ENCODE results near the gene XRN1. TPM values are rescaled to one million over a fixed set of nuclear protein-coding genes. Genes with fewer than 3 reads are reported as not detected.
A peak's percentile ranks its signal among the peaks of the same experiment; 100 is the strongest.

XRN1 gene
- total RNA-seq, 1 experiment from 2014 or later: 29.9 TPM

DNA sequence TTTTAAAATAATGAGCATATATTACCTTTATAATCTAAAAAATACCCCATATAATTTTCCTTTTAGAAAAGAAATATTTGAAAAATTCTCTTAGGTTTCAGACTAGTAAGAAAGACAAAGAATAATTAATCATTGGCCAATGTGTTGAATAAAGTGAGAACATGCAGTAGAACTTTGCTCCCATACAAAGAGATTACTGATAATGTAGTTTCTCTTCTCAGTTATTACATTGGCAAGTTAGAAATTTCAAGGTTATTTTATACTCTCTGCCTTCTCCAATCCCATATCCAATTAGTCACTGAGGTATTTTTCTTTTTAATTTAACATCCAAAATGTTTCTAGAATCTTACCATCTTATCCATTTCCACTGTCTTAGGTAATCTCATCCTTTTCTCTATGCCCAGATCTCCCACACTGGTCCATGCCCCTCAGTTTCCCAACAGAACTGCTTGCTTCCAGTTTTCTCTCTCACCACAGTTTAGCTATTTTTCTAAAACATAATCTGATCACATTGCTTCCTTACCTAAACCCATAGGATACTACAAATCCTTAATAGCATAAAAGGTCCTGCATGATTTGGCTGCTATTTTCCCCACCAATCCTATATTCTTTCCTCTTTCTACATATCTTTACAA, 10.8 kb downstream of the XRN1 start:
- TF ChIP-seq, protein P1, sequence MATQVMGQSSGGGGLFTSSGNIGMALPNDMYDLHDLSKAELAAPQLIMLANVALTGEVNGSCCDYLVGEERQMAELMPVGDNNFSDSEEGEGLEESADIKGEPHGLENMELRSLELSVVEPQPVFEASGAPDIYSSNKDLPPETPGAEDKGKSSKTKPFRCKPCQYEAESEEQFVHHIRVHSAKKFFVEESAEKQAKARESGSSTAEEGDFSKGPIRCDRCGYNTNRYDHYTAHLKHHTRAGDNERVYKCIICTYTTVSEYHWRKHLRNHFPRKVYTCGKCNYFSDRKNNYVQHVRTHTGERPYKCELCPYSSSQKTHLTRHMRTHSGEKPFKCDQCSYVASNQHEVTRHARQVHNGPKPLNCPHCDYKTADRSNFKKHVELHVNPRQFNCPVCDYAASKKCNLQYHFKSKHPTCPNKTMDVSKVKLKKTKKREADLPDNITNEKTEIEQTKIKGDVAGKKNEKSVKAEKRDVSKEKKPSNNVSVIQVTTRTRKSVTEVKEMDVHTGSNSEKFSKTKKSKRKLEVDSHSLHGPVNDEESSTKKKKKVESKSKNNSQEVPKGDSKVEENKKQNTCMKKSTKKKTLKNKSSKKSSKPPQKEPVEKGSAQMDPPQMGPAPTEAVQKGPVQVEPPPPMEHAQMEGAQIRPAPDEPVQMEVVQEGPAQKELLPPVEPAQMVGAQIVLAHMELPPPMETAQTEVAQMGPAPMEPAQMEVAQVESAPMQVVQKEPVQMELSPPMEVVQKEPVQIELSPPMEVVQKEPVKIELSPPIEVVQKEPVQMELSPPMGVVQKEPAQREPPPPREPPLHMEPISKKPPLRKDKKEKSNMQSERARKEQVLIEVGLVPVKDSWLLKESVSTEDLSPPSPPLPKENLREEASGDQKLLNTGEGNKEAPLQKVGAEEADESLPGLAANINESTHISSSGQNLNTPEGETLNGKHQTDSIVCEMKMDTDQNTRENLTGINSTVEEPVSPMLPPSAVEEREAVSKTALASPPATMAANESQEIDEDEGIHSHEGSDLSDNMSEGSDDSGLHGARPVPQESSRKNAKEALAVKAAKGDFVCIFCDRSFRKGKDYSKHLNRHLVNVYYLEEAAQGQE (IDR thresholded peaks at IDR 0.05; ENCODE audit: insufficient read depth in 1 of 2, low read depth in 2 of 2, low read length in 1 of 2): no peak
- TF ChIP-seq POLR2AphosphoS5 (IDR thresholded peaks at IDR 0.05; ENCODE audit: low read depth, low read length) (no peak), TCF7L2 (IDR thresholded peaks at IDR 0.05; ENCODE audit: low read depth, low read length) (no peak), SIN3A (IDR thresholded peaks at IDR 0.05; ENCODE audit: borderline replicate concordance, insufficient read depth, low read depth, low read length) (no peak)
- TF ChIP-seq, protein P2, sequence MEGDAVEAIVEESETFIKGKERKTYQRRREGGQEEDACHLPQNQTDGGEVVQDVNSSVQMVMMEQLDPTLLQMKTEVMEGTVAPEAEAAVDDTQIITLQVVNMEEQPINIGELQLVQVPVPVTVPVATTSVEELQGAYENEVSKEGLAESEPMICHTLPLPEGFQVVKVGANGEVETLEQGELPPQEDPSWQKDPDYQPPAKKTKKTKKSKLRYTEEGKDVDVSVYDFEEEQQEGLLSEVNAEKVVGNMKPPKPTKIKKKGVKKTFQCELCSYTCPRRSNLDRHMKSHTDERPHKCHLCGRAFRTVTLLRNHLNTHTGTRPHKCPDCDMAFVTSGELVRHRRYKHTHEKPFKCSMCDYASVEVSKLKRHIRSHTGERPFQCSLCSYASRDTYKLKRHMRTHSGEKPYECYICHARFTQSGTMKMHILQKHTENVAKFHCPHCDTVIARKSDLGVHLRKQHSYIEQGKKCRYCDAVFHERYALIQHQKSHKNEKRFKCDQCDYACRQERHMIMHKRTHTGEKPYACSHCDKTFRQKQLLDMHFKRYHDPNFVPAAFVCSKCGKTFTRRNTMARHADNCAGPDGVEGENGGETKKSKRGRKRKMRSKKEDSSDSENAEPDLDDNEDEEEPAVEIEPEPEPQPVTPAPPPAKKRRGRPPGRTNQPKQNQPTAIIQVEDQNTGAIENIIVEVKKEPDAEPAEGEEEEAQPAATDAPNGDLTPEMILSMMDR (IDR thresholded peaks at IDR 0.05): no peak
- BruUV-seq (replicated peaks): TSS peak; percentile 14
- ChIA-PET CTCF (no interaction called here), POLR2A (no interaction called here)
- intact Hi-C loops (cut with micrococcal nuclease; ENCODE audit: unreplicated experiment) (no loop called here), in situ Hi-C loops (cut with HindIII; ENCODE audit: low pct_unique_long_range_greater_than_20kb, low sequenced_read_pairs) (no loop called here)
- Histone ChIP-seq H3K36me3 (ENCODE audit: control insufficient read depth, insufficient read depth, low read length) (peaks cover 3% of the 10 kb centered on the region; the same call in 1 of the 2 replicates), H3K9me3 (ENCODE audit: control insufficient read depth, insufficient read depth, low read depth, low read length) (no peaks in the 10 kb centered on the region), H3K27me3 (ENCODE audit: control insufficient read depth, insufficient read depth, low read length) (no peaks in the 10 kb centered on the region), H3K27ac (ENCODE audit: low read length) (no peak overlapping the region), H3K4me1 (ENCODE audit: control insufficient read depth, insufficient read depth, low read length) (no peaks in the 10 kb centered on the region), H3K4me3 (ENCODE audit: low read depth in 2 of 2, low read length in 2 of 2) (no peak overlapping the region)
- DNase-seq (ENCODE audit: low read depth, low spot score) (no peak), ATAC-seq (no peak)

GRCh38 chr3:142434503-142434902, 13.3 kb downstream of the XRN1 start:
- ChIA-PET CTCF (no interaction called here), POLR2A (no interaction called here)
- in situ Hi-C loops (cut with HindIII; ENCODE audit: low pct_unique_long_range_greater_than_20kb, low sequenced_read_pairs) (no loop called here), intact Hi-C loops (cut with micrococcal nuclease; ENCODE audit: unreplicated experiment) (no loop called here)
- Histone ChIP-seq H3K27me3 (ENCODE audit: control insufficient read depth, insufficient read depth, low read length) (no peaks in the 10 kb centered on the region), H3K4me1 (ENCODE audit: control insufficient read depth, insufficient read depth, low read length) (no peaks in the 10 kb centered on the region), H3K4me3 (ENCODE audit: low read depth in 2 of 2, low read length in 2 of 2) (no peak overlapping the region), H3K36me3 (ENCODE audit: control insufficient read depth, insufficient read depth, low read length) (peaks cover 3% of the 10 kb centered on the region; the same call in 1 of the 2 replicates), H3K27ac (ENCODE audit: low read length) (no peak overlapping the region), H3K9me3 (ENCODE audit: control insufficient read depth, insufficient read depth, low read depth, low read length) (no peaks in the 10 kb centered on the region)
- BruUV-seq (replicated peaks): no TSS peak
- DNase-seq (ENCODE audit: low read depth, low spot score) (no peak), ATAC-seq (no peak)
- TF ChIP-seq POLR2AphosphoS5 (IDR thresholded peaks at IDR 0.05; ENCODE audit: low read depth, low read length) (no peak), TCF7L2 (IDR thresholded peaks at IDR 0.05; ENCODE audit: low read depth, low read length) (no peak), SIN3A (IDR thresholded peaks at IDR 0.05; ENCODE audit: borderline replicate concordance, insufficient read depth, low read depth, low read length) (no peak)
- TF ChIP-seq, protein P2 (IDR thresholded peaks at IDR 0.05): no peak
- TF ChIP-seq, protein P1 (IDR thresholded peaks at IDR 0.05; ENCODE audit: insufficient read depth in 1 of 2, low read depth in 2 of 2, low read length in 1 of 2): no peak

Data from Panc1 (cell line).